Muscle of arm (tissue), 14 donors: ENCODE data around the gene GGA1. TPM values are rescaled to one million over a fixed set of nuclear protein-coding genes. Genes with fewer than 3 reads are reported as not detected.

Source experiments
- DNase-seq: peaks from one replicate; pipeline ENCODE4 v3.0.0-alpha.2; 2013
- long read RNA-seq, 11 donors: transcript quantifications; one replicate each; lab custom pipeline, GENCODE V29; 2026
- polyA plus RNA-seq, 12 donors: library from polyadenylated mRNA; unstranded; fragments of 120-200 nt; gene quantifications; one replicate each; pipeline ENCODE4 v1.2.1, GENCODE V29; 2013; ENCODE audit not compliant: insufficient read length in 12 of 12

Gene GGA1, protein sequence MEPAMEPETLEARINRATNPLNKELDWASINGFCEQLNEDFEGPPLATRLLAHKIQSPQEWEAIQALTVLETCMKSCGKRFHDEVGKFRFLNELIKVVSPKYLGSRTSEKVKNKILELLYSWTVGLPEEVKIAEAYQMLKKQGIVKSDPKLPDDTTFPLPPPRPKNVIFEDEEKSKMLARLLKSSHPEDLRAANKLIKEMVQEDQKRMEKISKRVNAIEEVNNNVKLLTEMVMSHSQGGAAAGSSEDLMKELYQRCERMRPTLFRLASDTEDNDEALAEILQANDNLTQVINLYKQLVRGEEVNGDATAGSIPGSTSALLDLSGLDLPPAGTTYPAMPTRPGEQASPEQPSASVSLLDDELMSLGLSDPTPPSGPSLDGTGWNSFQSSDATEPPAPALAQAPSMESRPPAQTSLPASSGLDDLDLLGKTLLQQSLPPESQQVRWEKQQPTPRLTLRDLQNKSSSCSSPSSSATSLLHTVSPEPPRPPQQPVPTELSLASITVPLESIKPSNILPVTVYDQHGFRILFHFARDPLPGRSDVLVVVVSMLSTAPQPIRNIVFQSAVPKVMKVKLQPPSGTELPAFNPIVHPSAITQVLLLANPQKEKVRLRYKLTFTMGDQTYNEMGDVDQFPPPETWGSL
- polyA plus RNA-seq = 10 to 100 TPM in 11 of 12 donors, not detected in 1; 24.7 to 53.2 (median 39.4) TPM
- long read RNA-seq, donor 1, partial matches to known transcripts = 0 of 7 reads
- long read RNA-seq, donor 1, other reads (novel, unspliced or antisense) = 0 of 7 reads
- long read RNA-seq, donor 2, transcript GGA1-216 (4 exons, 790 nt) = major isoform, 8 of 17 reads
- long read RNA-seq, donor 2, partial matches to known transcripts = 5 of 17 reads
- long read RNA-seq, donor 2, other reads (novel, unspliced or antisense) = 0 of 17 reads
- long read RNA-seq, donor 3, transcript GGA1-222 (3 exons, 1,384 nt) = major isoform, 5 of 7 reads
- long read RNA-seq, donor 3, partial matches to known transcripts = 0 of 7 reads
- long read RNA-seq, donor 3, other reads (novel, unspliced or antisense) = 0 of 7 reads
- long read RNA-seq, donor 4 = 0 reads
- long read RNA-seq, donor 5, partial matches to known transcripts = 5 of 14 reads
- long read RNA-seq, donor 5, other reads (novel, unspliced or antisense) = 0 of 14 reads
- long read RNA-seq, donor 6, partial matches to known transcripts = 0 of 6 reads
- long read RNA-seq, donor 6, other reads (novel, unspliced or antisense) = 0 of 6 reads
- long read RNA-seq, donor 7, partial matches to known transcripts = 5 of 9 reads
- long read RNA-seq, donor 7, other reads (novel, unspliced or antisense) = 0 of 9 reads
- long read RNA-seq, donor 8, partial matches to known transcripts = 5 of 14 reads
- long read RNA-seq, donor 8, other reads (novel, unspliced or antisense) = 0 of 14 reads
- long read RNA-seq, donor 9, partial matches to known transcripts = 0 of 1 reads
- long read RNA-seq, donor 9, other reads (novel, unspliced or antisense) = 0 of 1 reads
- long read RNA-seq, donor 10, partial matches to known transcripts = 0 of 6 reads
- long read RNA-seq, donor 10, other reads (novel, unspliced or antisense) = 0 of 6 reads
- long read RNA-seq, donor 11, partial matches to known transcripts = 0 of 4 reads
- long read RNA-seq, donor 11, other reads (novel, unspliced or antisense) = 0 of 4 reads

DNA sequence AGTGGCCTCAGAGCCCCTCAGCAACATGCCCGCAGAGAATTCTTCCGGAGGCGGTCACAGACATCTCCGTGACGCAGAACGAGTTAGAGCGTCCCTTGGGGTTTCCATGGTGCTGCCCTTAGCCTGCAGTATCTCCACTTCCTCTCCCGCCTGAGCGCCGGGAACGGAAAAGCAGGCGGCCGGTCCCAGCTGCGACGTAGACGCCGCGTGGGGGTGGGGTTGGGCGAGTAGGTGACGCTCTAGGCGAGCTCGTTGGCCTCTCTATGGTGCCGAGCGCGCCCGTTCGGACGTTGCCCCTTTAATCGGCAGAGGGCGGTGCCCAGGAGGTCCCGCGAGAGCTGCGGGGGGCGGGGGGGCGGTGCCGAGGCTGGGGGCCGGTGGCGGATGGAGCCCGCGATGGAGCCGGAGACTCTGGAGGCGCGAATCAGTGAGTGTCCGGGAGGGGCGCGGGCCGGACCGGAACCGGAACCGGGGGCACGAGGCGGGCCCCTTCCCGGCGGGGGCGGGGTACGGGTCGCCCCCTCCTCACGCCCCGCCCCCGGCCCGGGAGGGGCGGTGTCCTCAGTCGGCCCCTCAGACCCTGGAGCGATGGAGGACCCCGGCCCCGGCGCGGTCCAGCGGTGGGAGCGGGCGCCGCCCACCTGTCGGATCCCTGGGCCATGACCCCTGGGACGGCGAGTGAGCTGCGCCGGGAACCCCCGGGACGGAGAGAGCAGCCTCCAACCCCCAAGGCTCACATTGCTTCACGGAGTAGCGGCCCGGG, at the start of gene GGA1:
Gene GGA1 (plus strand): TSS at position 358 of the 763 bp plus-strand sequence. CDS start 27 bp downstream, at position 385.
- DNase-seq = peak; percentile 95

DNA sequence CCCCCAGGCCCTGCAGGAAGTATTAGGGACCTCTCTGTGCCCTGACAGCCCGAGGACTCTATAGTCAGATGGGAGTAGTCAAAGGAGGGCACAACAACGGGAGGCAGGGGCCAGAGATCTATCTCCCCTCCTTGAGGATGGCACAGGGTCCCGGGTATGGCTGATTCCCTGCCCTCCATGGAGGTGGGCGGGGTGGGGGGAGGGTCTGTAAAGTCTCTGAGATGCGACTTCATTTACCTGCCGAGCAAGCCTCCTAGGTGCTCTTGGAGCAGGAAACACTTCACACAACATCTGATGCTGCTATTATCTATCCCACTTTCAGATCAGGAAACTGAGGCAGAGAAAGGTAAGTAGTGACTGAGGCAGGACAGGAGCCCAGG, 49.1 kb upstream of the GGA1 start:
- no peak for DNase-seq

DNA sequence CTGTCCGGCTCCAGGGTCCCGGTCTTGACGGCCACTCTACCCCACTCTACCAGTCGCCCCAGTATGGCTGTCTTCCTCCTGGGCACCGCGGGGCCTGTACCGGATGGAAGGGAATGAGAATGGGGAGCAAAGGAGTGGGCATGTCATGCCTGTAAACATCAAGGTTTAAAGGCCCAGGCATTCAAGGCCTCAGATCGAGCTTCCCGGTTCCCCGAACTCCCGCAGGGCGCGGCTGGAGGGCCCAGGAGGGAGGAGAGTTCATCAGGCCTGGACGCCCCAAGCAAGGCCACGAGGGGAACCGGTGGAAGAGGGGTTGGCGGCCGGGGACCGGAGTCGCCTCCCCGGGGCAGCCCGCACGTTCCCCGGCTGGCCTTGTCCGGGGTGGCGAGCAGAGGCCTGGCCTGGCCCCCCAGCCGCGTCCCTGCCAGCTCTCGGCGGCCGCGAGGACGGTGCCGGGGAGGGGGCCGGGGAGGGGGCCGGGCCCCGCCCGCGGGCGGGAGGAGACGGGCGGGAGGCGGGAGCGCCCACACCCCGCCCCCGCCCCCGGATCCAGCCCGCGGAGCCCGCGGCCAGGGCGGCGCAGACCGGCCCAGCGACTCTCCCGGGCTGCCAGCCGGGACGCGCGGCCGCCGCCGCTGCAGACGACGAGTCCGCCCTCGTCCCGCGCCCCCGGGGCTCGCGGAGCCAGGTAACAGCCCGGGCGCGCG, 48.6 kb upstream of the GGA1 start, which contains the start of gene CDC42EP1:
Gene CDC42EP1 (plus strand): TSS at position 580 of the 707 bp plus-strand sequence. CDS start 5,870 bp downstream, outside the sequence.
- no peak for DNase-seq

DNA sequence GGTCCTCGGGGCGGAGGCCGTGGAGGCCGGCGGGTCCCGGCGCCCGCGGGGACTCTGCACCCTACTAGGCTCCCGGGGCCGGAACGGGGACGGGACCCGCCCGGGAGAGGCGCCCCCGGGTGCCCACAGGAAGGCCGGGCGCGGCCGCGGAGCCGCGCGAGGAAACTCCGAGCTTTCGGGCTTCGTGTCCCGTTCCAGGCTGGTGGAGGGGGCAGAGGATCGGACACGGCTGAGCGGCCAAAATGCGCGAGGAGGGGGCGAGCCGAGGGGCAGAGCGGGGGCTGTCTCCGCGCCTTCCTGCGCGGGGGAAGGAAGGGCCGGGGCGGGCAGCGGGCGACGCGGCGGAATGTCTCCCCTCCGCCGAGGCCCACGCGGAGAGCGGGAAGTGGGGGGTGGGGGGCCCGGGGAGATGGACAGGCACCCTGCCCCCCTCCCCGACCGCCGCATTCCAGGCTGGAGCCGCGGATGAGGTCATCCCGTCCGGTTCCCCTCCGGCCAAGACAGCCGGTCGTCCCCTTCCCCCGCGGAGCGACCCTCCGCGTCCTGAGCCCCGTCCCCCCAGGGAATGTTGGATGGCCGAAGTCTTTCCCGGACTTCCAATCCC, 47.9 kb upstream of the GGA1 start:
- DNase-seq = no peak

DNA sequence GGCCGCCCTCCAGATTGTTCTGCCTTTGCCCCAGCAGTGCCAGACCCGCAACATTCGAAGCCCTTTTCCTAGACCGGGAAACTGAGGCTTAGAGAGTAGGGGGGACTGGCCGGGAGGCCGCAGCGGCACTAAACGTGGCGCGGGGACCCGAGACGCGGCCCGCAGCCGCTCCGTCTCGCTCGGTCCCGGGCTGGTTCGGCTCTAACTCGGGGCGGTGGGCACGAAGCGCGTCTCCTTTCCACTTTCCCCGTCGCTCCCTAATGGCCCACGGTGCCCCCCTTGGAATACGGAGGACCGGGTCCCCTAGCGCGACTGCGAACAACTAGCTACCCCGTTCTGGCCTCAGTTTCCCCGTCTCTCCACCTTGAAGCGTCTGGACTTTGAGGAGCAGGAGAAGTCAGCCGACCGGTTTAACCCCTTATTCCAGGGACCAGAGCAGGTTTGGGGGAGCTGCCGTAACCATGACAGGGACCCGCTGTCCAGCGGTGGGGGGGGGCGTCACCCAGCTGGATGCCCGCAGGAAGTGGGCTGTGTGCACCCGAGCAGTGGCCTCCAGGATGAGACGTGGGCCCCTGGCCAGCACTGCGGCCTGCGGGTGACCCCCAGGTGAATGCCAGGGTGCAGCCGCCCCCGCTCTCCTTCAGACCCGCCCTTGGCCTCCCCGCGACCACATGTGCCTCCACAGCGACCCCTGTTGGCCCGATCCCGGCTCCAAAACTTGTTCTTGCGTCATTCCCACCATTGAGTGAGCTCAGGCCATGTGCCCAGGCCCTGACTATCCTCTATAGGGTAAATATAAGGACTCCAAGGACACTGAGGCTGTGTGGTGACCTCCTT, 47.2 kb upstream of the GGA1 start:
- peak; percentile 95 for DNase-seq

DNA sequence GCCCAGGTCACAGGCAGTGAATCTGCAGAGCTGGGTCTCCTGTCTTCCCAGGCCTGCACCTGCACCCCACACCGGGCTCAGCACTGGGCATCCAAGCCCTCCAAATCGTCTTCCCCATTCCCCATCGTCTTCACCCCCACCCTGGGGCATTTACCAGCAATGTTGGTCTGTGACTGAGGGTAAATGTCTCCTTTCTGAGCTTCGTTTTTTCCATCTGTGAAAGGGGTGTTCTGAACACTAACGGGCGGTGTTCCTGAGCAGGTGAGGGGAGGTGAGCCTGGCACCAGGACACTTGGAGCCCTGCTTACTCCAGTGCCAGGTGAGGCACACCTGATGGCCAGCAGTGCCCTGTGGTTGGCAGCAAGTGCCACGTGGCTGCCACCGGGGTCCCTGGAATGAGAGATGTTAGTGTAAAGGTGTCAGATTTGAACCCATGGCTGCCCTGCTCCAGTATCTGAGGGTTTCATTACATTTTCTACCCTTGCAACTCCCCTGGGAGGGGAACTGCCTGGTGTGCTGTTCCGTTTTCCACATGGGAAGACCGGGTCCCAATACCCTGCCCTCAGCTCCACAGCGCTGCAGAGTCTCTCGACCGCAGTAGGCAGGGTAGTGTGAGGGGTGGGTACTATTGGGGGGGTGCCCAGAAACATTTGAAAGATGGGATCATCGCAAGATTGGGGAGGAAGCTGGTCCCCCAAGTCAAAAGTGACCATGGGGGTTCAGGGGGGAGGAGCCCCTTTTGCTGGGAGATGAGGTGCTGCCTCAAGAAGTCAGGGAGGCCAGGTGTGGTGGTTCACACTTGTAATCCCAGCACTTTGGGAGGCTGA, 46.4 kb upstream of the GGA1 start:
- DNase-seq = no peak

DNA sequence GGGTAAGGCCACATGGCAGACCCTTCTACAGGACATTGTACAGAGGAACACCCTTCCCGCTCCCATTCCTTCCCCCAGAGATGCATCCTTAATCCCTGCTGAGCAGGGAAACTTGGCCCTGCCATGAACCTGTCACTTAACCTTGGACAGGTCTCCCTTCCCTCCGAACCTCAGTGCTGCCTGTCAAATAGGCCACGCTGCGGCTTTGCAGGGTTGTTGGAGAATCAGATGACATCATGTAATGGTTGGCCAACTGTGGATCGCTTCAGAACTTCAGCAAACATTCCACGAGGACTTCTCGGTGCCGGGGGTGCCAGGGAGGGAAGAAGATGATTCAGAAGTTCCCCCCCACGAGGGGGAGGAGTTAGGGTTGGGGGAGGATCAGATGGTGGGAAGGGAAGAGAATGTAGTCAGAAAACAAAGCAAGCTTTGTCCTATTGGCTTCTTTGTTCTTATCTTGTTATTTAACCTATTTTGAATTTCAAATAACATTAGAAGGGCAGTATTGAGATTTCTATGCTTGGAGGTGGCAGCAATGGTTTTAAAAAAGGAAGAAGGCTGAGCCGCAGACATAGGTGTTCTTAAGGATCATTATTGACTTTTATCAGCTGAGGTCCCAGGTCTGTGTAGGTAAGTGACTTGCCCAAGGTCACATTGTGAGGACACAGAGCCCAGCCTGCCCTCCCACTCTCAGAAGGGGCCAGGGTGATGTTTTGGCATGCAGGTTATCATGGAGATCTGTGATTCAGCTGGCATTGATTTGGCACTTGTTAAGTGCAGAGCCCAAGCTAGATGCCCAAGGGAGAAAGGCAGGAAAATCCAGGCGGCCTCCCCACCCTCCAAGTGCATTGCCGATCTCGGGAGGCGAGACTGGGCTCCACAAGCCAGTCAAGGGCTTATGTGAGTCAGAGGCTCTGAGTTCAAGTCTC, 45.2 kb upstream of the GGA1 start:
- no peak for DNase-seq

DNA sequence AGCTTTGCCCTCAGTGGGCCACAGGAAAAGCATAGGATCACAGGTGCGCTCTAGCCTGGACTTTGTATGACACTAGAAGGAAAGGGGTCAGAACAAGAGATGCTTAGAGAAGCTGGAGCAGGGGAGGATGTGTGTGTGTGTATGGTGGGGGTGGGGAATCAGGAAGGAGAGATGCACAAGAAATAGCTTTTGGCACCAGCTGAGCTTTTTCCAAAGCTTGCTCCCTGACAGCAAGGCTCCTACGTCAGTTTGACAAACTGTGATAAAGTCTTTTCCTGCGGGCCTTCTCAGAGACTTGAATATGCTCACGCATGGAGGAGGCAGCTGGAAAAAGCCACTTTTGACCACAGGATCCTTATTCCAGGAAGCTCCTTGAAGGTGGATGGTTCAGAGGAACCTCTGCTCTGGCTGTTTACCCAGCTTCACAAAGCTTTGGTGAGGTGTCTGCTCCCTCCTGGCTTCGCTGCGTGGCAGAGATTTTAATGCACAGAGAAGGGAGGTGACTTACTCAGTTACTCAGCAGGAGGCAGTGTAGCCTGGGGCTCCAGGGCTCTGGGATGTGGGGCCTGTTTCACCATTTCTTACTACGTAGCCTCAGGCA, 44.4 kb upstream of the GGA1 start:
- no peak for DNase-seq

DNA sequence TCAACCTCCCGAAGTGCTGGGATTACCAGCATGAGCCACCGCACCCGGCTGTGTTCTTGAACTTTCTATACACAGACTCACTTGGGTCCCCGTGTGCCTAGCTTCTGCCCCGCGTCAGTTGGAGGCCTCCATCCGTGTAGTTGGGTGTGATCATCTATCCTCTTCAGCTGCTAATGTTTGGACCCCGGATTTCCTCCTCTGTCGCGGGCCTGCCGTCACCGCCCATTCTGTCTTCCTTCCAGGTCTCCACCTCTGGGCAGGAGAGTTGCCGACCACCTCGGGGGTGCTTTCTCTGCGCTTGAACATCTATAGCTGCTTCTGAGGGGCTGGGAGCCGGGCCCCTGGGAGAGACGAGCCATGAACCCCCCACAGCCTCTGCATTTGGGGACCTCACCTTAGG, 42.8 kb upstream of the GGA1 start:
- DNase-seq = no peak

DNA sequence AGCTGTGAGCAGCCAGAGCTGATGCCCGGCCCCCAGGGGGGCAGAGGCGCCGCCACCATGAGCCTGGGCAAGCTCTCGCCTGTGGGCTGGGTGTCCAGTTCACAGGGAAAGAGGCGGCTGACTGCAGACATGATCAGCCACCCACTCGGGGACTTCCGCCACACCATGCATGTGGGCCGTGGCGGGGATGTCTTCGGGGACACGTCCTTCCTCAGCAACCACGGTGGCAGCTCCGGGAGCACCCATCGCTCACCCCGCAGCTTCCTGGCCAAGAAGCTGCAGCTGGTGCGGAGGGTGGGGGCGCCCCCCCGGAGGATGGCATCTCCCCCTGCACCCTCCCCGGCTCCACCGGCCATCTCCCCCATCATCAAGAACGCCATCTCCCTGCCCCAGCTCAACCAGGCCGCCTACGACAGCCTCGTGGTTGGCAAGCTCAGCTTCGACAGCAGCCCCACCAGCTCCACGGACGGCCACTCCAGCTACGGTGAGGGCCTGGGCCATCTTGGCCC, 42.3 kb upstream of the GGA1 start:
- no peak for DNase-seq

DNA sequence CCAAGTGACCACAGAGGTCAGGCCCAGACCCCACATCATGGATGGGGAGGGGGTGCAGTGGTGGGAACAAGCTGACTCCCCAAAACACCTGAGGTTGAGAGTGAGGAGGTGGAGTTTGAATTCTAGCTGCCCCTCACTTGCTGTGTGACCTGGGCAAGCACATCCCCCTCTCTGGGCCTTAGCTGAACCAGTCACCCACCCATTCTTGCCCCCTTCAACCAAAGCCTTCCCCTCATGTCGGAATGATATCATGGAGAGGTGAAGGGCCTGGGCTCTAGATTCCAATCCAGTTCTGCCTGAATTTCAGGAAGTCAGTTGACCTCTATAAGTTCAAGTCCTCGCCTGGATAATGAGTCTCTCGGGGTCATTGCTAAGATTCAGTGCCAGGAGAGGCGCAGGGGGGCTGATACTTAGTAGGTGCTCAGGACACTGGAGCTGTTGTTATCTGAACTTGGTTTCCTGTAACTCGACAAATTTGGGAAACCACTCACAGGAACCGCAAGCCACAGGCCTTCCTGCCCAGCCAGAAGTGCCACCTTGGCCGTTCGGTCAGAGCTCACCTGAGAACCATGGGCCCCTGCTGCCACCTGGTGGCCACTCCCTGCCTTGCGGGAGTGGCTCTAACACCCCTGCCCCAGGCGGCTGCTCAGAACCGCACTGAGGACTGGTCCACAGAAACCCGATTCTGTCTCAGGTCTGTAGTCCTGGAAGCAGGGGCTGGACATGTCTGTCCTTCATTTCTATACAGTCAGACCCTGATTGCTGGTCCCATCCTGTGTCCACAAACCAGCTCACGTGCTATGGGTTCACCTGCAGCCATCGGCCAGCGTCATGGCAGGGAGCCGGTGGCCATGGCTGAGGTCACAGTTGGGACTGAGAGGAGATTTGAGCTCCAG, 41.5 kb upstream of the GGA1 start:
- DNase-seq = no peak

DNA sequence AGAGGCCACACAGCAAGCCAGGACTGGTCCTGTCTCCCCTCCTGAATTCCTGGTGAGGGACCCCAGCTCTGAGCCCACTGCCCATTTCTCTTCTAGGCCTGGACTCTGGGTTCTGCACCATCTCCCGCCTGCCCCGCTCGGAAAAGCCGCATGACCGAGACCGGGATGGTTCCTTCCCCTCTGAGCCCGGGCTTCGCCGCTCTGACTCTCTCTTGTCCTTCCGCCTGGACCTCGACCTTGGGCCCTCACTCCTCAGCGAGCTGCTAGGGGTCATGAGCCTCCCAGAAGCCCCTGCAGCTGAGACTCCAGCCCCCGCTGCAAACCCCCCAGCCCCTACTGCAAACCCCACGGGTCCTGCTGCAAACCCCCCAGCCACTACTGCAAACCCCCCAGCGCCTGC, 40.6 kb upstream of the GGA1 start:
- no peak for DNase-seq

DNA sequence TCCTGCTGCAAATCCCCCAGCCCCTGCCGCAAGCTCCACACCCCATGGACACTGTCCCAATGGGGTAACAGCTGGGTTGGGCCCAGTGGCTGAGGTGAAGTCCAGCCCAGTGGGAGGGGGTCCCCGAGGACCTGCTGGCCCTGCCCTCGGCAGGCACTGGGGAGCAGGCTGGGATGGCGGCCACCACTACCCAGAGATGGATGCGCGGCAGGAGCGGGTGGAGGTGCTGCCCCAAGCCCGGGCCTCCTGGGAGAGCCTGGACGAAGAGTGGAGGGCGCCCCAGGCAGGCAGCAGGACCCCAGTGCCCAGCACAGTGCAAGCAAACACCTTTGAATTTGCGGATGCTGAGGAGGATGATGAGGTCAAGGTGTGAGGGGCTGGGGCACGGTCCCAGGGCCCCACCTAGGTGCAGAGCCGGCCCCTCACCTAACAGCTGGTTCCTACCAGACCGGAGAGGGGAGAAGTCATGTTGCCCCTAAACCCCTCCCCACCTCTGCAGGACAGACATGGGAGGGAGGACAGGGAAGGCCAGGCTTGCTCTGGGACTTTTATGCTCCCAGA, 40.1 kb upstream of the GGA1 start:
- no peak for DNase-seq
